Chondrocyte (in vitro differentiated cells): ENCODE data around the gene MOXD1. TPM values are rescaled to one million over a fixed set of nuclear protein-coding genes. Genes with fewer than 3 reads are reported as not detected.

Source experiments
- DNase-seq: peaks from one replicate; pipeline ENCODE4 v3.0.0; 2021; ENCODE audit warnings: mixed read lengths, low spot score
- H3K27ac Mint-ChIP-seq: one replicate; pipeline ENCODE4 v1.8.0; 2021; ENCODE audit warnings: mild to moderate bottlenecking, moderate library complexity, mixed read lengths; ENCODE audit not compliant: unreplicated experiment
- H3K27me3 Mint-ChIP-seq: 2 replicates; pipeline ENCODE4 v1.8.0; 2021; ENCODE audit warnings: low read depth, mixed read lengths
- H3K36me3 Mint-ChIP-seq: 2 replicates; pipeline ENCODE4 v1.8.0; 2021; ENCODE audit warnings: low read depth, mixed read lengths
- H3K4me1 Mint-ChIP-seq: 2 replicates; pipeline ENCODE4 v1.8.0; 2021; ENCODE audit warnings: low read depth, mild to moderate bottlenecking, mixed read lengths
- H3K4me3 Mint-ChIP-seq: one replicate; pipeline ENCODE4 v1.8.0; 2021; ENCODE audit warnings: mild to moderate bottlenecking, moderate library complexity, mixed read lengths; ENCODE audit not compliant: unreplicated experiment
- H3K9me3 Mint-ChIP-seq: 2 replicates; pipeline ENCODE4 v1.8.0; 2021; ENCODE audit warnings: low read depth, mixed read lengths
- CTCF ChIP-seq: fragments of 200-600 bp; sonication (generic); IDR thresholded peaks from 2 replicates; pipeline ENCODE4 v1.5.0; 2021; ENCODE audit warnings: antibody characterized with exemption, mild to moderate bottlenecking, moderate library complexity
- total RNA-seq: library from RNA; stranded (reverse); gene quantifications from 3 replicates; pipeline ENCODE4 v1.2.1, GENCODE V29; 2021

Gene MOXD1
- total RNA-seq, 1 donor from 2014 or later, result 9.0 TPM

- no peak for DNase-seq
- no peaks in the 10 kb centered on the region for H3K27me3 Mint-ChIP-seq
- no peak for TF ChIP-seq CTCF
- H3K27ac Mint-ChIP-seq, result no peak overlapping the region
- H3K9me3 Mint-ChIP-seq, result no peaks in the 10 kb centered on the region
- H3K4me1 Mint-ChIP-seq, result no peaks in the 10 kb centered on the region
- H3K36me3 Mint-ChIP-seq, result no peaks in the 10 kb centered on the region
- no peak overlapping the region for H3K4me3 Mint-ChIP-seq
Measured at GRCh38 chr6:132364306-132365074, 36.8 kb downstream of the MOXD1 start.

GRCh38 chr6:132362442-132363185, 38.7 kb downstream of the MOXD1 start:
- no peak overlapping the region for H3K27ac Mint-ChIP-seq
- H3K4me1 Mint-ChIP-seq, result no peaks in the 10 kb centered on the region
- H3K27me3 Mint-ChIP-seq, result no peaks in the 10 kb centered on the region
- TF ChIP-seq CTCF, result no peak
- no peak overlapping the region for H3K4me3 Mint-ChIP-seq
- no peaks in the 10 kb centered on the region for H3K36me3 Mint-ChIP-seq
- no peak for DNase-seq
- H3K9me3 Mint-ChIP-seq, result no peaks in the 10 kb centered on the region

GRCh38 chr6:132361101-132361500, 40.2 kb downstream of the MOXD1 start:
- Mint-ChIP-seq H3K27ac (no peak overlapping the region), H3K4me3 (no peak overlapping the region), H3K4me1 (peaks cover 3% of the 10 kb centered on the region), H3K9me3 (no peaks in the 10 kb centered on the region), H3K27me3 (no peaks in the 10 kb centered on the region), H3K36me3 (no peaks in the 10 kb centered on the region)
- no peak for TF ChIP-seq CTCF
- DNase-seq, result no peak

- no peak overlapping the region for H3K27ac Mint-ChIP-seq
- no peak for DNase-seq
- no peaks in the 10 kb centered on the region for H3K27me3 Mint-ChIP-seq
- no peaks in the 10 kb centered on the region for H3K36me3 Mint-ChIP-seq
- H3K4me1 Mint-ChIP-seq, result peaks cover 3% of the 10 kb centered on the region
- no peaks in the 10 kb centered on the region for H3K9me3 Mint-ChIP-seq
- no peak for TF ChIP-seq CTCF
- H3K4me3 Mint-ChIP-seq, result no peak overlapping the region
Measured at GRCh38 chr6:132359886-132360285, 41.4 kb downstream of the MOXD1 start.

GRCh38 chr6:132357120-132357519, 44.2 kb downstream of the MOXD1 start:
- Mint-ChIP-seq H3K4me3 (no peak overlapping the region), H3K4me1 (peaks cover 3% of the 10 kb centered on the region), H3K27ac (peak overlapping the region; percentile 5), H3K27me3 (no peaks in the 10 kb centered on the region), H3K36me3 (peaks cover 2% of the 10 kb centered on the region), H3K9me3 (peaks cover 3% of the 10 kb centered on the region)
- DNase-seq, result no peak
- no peak for TF ChIP-seq CTCF
